ENCODE measurements around the gene CORO1A.
"Not testable (repeated sequence)": the region's sequence is repeated elsewhere in the genome, so short reads cannot be mapped to it uniquely, and the experiment has no call there.

The CORO1A gene

DNA sequence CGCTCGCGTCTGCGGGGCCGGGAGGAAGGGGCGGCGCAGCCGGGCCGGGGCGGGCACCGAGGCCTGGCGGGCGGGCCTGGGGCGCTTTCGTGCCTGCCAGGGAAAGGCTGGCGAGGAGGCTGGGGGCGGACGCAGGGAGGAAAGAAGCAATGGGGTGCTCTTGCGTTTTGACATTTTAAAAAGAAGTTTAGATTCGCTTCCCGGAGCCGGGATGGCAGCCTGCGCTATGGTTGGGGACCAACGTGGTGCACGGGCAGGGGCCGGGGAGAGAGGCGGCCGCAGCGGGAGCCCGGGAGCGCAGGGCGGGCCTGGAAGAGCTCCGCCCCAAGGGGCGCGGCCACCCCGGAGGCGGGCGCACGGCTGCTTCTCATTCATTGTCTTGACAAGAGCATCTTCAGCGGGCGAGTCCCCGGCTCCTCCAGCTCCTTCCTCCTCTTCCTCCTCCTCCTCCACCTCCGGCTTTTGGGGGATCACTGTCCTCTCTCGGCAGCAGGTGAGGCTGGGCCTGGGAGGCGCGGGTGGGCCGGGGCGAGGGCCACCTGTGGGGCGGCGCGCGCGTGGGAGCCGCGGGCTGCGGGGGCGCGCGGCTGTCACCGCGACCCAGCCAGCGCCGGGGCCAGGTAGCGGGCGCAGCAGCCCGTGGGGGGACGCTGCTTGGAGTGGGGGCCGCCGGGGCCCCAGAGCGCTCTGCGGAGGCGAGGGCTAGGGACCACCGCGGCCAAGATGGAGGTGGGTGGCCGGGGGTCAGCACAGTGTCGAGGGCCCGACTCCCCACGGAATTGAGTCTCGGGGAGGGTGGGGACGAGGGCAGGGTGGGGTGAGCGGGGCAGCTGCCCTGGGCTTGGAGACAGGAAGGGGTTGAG is at the start of gene CORO1A:
Gene CORO1A (plus strand): TSS at position 370 of the 863 bp plus-strand sequence. CDS start 1,608 bp downstream, outside the sequence.
- peak; percentile 73 for DNase-seq

DNA sequence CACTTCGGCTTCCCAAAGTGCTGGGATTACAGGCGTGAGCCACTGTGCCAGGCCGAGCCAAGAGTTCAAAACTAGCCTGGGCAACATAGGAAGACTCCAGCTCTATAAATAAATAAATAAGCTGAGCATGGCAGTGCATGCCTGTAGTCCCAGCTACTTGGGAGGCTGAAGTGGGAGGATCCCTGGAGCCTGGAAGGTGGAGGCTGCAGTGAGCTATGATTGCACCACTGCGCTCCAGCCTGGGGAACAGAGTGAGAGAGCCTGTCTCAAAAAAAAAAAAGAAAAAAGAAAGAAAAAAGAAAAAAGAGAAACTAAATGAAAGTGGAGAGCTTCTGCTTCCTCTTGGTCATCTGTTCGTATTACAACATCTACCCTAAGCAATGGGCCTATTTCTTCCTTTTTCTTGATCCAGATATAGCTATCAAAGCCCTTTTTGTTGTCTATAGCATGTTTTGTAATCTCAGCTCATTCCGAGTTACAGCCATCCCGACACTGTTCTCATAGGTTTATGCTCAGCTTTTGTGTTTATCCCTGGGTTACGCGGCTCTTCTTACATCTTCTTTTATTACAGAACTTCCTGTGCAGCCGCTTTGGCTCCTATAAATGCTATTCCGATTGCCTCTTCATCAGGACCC is 46.3 kb upstream of the CORO1A start:
- no peak for DNase-seq

GRCh38 chr16:30137897-30138296 is 45.5 kb upstream of the CORO1A start:
- no peak for DNase-seq

- DNase-seq: no peak
Observed at GRCh38 chr16:30139583-30140481, 43.6 kb upstream of the CORO1A start.

DNA sequence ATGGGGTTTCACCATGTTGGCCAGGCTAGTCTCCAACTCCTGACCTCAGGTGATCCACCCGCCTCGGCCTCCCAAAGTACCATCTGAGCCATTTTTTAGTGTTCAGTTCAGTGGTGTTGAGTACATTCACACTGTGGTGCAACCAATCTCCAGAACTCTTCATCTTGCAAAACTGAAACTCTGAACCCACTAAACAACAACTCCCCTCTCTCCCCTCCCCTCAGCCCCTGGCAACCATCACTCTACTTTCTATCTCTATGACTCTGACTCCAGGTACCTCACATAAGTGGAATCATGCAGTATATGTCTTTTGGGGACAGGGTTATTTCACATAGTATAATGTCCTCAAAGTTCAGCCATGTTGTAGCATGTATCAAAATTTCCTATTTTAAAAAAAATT is 41.7 kb upstream of the CORO1A start:
- no peak for DNase-seq

DNA sequence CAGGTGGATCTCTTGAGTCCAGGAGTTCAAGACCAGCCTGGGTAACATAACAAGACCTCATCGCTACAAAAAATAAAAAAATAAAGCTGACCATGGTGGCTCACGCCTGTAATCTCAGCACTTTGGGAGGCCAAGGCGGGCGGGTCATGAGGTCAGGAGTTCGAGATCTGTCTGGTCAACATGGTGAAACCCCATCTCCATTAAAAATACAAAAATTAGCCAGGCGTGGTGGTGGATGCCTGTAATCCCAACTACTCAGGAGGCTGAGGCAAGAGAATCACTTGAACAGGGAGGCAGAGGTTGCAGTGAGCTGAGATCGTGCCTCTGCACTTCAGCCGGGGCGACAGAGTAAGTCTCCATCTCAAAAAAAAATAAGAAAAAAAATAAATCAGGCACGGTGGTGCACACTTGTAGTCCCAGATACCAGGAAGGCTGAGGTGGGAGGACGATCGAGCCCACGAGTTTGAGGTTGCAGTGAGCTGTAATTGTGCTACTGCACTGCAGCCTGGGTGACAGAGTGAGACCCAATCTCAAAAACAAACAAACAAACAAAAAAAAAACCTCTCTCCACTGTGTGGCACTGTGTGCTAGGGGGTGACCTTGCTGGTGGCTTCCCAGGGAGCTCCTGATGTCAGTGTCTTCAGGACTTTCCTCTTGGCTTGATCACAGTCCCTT is 40.6 kb upstream of the CORO1A start:
- peak; percentile 32 for DNase-seq

GRCh38 chr16:30143347-30143702 is 40.1 kb upstream of the CORO1A start:
- no peak for DNase-seq

DNA sequence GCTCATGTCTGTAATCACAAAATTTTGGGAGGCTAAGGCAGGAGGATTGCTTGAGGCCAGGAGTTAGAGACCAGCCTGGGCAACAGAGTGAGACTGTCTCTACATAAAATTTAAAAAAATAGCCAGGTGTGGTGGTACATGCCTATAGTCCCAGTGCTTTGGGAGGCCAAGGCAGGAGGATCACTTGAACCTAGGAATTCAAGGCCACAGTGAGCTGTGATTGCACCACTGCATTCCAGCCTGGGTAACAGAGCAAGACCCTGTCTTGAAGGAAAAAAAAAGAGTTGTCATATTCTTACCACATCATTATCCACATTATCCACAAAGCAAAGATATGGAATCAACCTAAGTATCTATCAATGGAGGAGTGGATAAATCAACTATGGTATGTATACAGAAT is 39.4 kb upstream of the CORO1A start:
- DNase-seq: no peak

- DNase-seq: no peak
Observed at GRCh38 chr16:30144917-30145316, 38.5 kb upstream of the CORO1A start.

GRCh38 chr16:30145657-30146056 is 37.7 kb upstream of the CORO1A start:
- no peak for DNase-seq

DNA sequence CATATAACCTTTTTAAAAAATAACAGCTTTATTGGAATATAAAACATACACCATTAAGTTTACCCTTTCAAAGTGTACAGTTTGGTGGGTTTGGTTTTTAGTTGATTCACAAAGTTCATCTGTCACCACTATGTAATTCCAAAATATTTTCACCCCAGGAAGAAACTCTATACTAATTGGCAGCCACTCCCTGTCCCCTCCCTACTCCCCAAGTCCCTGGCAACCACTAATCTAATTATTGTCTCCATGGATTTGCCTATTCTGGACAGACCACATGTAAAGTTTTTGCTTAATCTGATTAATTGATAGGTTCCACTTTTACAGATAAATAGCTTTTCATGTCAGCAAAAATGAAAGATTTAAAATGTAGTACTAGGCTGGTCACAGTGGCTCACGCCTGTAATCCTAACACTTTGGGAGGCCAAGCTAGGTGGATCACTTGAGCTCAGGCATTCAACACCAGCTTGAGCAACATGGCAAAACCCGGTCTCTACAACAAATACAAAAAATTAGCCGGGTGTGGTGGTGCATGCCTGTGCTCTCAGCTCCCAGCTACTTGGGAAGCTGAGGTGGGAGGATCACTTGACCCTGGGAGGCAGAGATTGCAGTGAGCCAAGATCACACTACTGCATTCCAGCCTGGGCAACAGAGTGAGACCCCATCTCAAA is 35.4 kb upstream of the CORO1A start:
- no peak for DNase-seq

DNA sequence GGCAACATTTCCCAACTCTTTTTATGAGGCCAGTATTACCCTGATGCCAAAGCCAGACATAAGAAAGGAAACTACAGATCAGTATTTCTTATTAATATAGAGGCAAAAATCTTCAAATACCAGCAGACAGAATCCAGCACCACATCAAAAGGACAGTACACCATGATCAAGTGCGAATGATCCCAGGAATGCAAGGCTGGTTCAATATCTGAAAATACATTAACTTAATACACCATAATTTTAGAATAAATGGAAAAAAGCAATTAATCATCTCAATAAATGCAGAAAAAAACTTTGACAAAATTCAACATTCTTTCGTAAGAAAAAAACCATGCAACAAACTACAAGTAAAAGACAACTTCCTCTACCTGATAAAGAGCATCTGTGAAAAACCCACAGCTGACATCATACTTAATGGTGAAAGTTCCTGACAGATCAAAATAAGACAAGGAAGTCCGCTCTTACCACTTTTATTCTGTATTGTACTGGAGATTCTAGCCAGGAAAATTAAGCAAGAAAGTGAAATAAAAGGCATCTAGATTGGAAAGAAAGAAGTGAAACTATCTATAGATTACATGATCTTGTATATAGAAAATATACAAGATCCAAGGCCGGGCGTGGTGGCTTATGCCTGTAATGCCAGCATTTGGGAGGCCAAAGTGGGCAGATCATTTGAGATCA is 34.0 kb upstream of the CORO1A start:
- DNase-seq: no peak

GRCh38 chr16:30151091-30151490 is 32.3 kb upstream of the CORO1A start:
- no peak for DNase-seq

GRCh38 chr16:30152517-30152916 is 30.9 kb upstream of the CORO1A start:
- DNase-seq: no peak

GRCh38 chr16:30155188-30155587 is 28.2 kb upstream of the CORO1A start:
- no peak for DNase-seq

GRCh38 chr16:30157214-30157613 is 26.2 kb upstream of the CORO1A start:
- no peak for DNase-seq

DNA sequence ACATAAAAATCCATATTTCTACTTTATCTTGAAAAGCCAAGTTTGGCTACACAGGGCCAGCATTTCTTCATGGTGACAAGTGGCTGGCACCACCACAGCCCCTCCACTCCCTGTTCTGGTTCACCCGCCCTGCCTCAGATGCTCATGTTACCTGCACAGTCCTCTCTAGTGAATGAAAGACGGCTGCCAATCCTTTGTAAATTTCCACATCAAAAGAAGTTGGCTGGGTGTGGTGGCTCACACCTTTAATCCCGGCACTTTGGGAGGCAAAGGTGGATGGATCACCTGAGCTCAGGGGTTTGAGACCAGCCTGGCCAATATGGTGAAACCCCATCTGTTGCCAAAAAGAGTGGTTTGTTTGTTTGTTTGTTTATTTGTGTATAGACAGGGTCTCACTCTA is 19.9 kb upstream of the CORO1A start:
- no peak for DNase-seq

- peak; percentile 34 for DNase-seq
Observed at GRCh38 chr16:30166202-30166902, 17.1 kb upstream of the CORO1A start.

GRCh38 chr16:30168746-30169145 is 14.7 kb upstream of the CORO1A start:
- not testable (repeated sequence) for DNase-seq

GRCh38 chr16:30169416-30169815 is 14.0 kb upstream of the CORO1A start:
- not testable (repeated sequence) for DNase-seq

DNA sequence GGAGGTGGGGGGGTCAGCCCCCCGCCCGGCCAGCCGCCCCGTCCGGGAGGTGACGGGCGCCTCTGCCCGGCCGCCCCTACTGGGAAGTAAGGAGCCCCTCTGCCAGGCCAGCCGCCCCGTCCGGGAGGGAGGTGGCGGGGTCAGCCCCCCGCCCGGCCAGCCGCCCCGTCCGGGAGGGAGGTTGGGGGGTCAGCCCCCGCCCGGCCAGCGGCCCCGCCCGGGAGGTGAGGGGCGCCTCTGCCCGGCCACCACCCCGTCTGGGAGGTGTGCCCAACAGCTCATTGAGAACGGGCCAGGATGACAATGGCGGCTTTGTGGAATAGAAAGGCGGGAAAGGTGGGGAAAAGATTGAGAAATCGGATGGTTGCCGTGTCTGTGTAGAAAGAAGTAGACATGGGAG is 13.3 kb upstream of the CORO1A start:
- not testable (repeated sequence) for DNase-seq

All from CD4-positive, alpha-beta T cell treated with Interleukin-4 for 4 hours (primary cell).